HepG2 (cell line): ENCODE results near the gene TENM3. TPM values are rescaled to one million over a fixed set of nuclear protein-coding genes. Genes with fewer than 3 reads are reported as not detected.

Source experiments
- ATAC-seq: fragments of 200-7000 bp; cut with Tn5 transposase; 3 replicates; pipeline ENCODE4 v1.9.1; 2020; ENCODE audit warnings: mild to moderate bottlenecking, moderate library complexity
- BruUV-seq: library from RNA; stranded (reverse); fragments of 400-500 nt; replicated peaks from 2 replicates; lab custom pipeline; 2021; lab: Mats Ljungman, UMichigan
- CTCF ChIA-PET: fragments of 300-600 bp; formaldehyde crosslinking; extraction: SDS; loops from one replicate; lab custom pipeline; 2021; ENCODE audit warnings: low total read pairs, inconsistent platforms, low intra/inter-chr PET ratio; lab: Yijun Ruan, JAX
- POLR2A ChIA-PET: fragments of 350-600 bp; sonication (Branson Sonifier 250); formaldehyde crosslinking; loops from one replicate; lab custom pipeline; 2020; ENCODE audit warnings: antibody characterized with exemption, inconsistent platforms; lab: Yijun Ruan, JAX
- DNase-seq: peaks from one replicate; pipeline ENCODE4 v3.0.0-alpha.2; 2015; ENCODE audit warnings: low spot score
- FAIRE-seq: peaks from 3 replicates; lab custom pipeline; 2011; peaks lifted over from hg19 to GRCh38; lab: Jason Lieb, UNC
- H2AFZ ChIP-seq: one replicate; pipeline ENCODE4 v1.6.1; 2011; ENCODE audit warnings: low read length, inconsistent platforms
- H3K27ac ChIP-seq: fragments of 300-600 bp; 3 replicates; pipeline ENCODE4 v1.8.0; 2011; ENCODE audit warnings: mixed run types, mild to moderate bottlenecking, mixed read lengths, low read length, inconsistent platforms; ENCODE audit not compliant: insufficient read depth; ENCODE audit errors: extremely low read length
- H3K27me3 ChIP-seq, 2 experiments: fragments of 200-600 bp in 1 of 2; 2 replicates in 1 of 2; 3 replicates in 1 of 2; pipeline versions ENCODE4 v1.6.0 to v1.8.0; 2011; ENCODE audit warnings: low read length in 2 of 2, mild to moderate bottlenecking in 2 of 2, moderate library complexity in 2 of 2, inconsistent platforms in 1 of 2; ENCODE audit not compliant: insufficient read depth in 2 of 2, control insufficient read depth in 1 of 2
- H3K36me3 ChIP-seq, 2 experiments: fragments of 200-600 bp in 1 of 2; replicated peaks in 1 of 2; 2 replicates in 1 of 2; 3 replicates in 1 of 2; pipeline versions ENCODE4 v1.5.1 to v1.8.0; 2011; ENCODE audit warnings: low read length in 2 of 2, inconsistent platforms in 1 of 2; ENCODE audit not compliant: insufficient read depth in 2 of 2, control insufficient read depth in 1 of 2
- H3K4me1 ChIP-seq: 2 replicates; pipeline ENCODE4 v1.5.1; 2012; ENCODE audit warnings: low read length, inconsistent platforms; ENCODE audit not compliant: insufficient read depth
- H3K4me2 ChIP-seq: 2 replicates; pipeline ENCODE4 v1.6.0; 2011; ENCODE audit warnings: low read depth, low read length, inconsistent platforms
- H3K4me3 ChIP-seq, 3 experiments: fragments of 200-600 bp in 1 of 3; sonication (generic), shearing (Covaris generic) in 1 of 3; replicated peaks in 1 of 3; 2 replicates each; pipeline ENCODE4 v1.5.1; 2011 to 2016; ENCODE audit warnings: low read length in 3 of 3, inconsistent platforms in 2 of 3, low read depth in 2 of 3, mild to moderate bottlenecking in 2 of 3, control low read depth in 1 of 3, mixed read lengths in 1 of 3; ENCODE audit not compliant: insufficient read depth in 1 of 3
- H3K79me2 ChIP-seq: one replicate; pipeline ENCODE4 v1.6.1; 2011; ENCODE audit warnings: low read length, inconsistent platforms; ENCODE audit not compliant: insufficient read depth
- H3K9ac ChIP-seq: 2 replicates; pipeline ENCODE4 v1.6.0; 2011; ENCODE audit warnings: mild to moderate bottlenecking, low read depth, low read length, inconsistent platforms; ENCODE audit not compliant: insufficient read depth
- H3K9me3 ChIP-seq: 2 replicates; pipeline ENCODE4 v1.5.1; 2012; ENCODE audit warnings: mild to moderate bottlenecking, low read length
- H4K20me1 ChIP-seq: 2 replicates; pipeline ENCODE4 v1.6.0; 2011; ENCODE audit warnings: inconsistent platforms, mild to moderate bottlenecking, low read length, moderate library complexity; ENCODE audit not compliant: insufficient read depth
- DZIP1 ChIP-seq: sonication (generic); formaldehyde crosslinking; IDR thresholded peaks from 2 replicates; pipeline ENCODE4 v1.5.0; 2020; ENCODE audit warnings: mild to moderate bottlenecking, missing genetic modification reagents
- HOMEZ ChIP-seq: IDR thresholded peaks from 2 replicates; pipeline ENCODE4 v1.6.1; 2016; ENCODE audit warnings: low read depth
- SRSF4 ChIP-seq: fragments of 200-400 bp; formaldehyde crosslinking; IDR thresholded peaks from one replicate; pipeline ENCODE4 v1.6.1; 2018; ENCODE audit warnings: mild to moderate bottlenecking, low read depth, low read length, moderate library complexity; ENCODE audit not compliant: poor library complexity, severe bottlenecking
- ZNF878 ChIP-seq: sonication (generic); formaldehyde crosslinking; IDR thresholded peaks from 2 replicates; pipeline ENCODE4 v1.8.1; 2023; ENCODE audit warnings: mild to moderate bottlenecking, missing genetic modification reagents, moderate library complexity
- WGBS: methylation state at CpG from one replicate; pipeline ENCODE4 v1.1.6; 2017; ENCODE audit warnings: low lambda C conversion rate; 5-methylcytosine and 5-hydroxymethylcytosine counted together
- in situ Hi-C: cut with HindIII; loops from 2 replicates; pipeline ENCODE4 v1.10.0; 2017; ENCODE audit warnings: low pct_unique_long_range_greater_than_20kb; ENCODE audit not compliant: extremely low pct_ligation_motif_present
- intact Hi-C: fragments of 100-400 bp; cut with micrococcal nuclease; formaldehyde crosslinking; loops from one replicate; pipeline ENCODE4 v1.10.0; 2022; ENCODE audit not compliant: unreplicated experiment
- polyA plus RNA-seq, 8 experiments: library from polyadenylated mRNA; depleted of rRNA in 3 of 8; stranded (reverse) in 7 of 8; unstranded in 1 of 8; fragments of >200 nt; fragmentation: Illumina TruSeq in 4 of 8; extraction: Trizol in 4 of 8; gene quantifications; 2 replicates each; pipeline versions ENCODE4 v1.2.1 to v1.2.3, GENCODE V29; 2011 to 2016; ENCODE audit warnings: low read depth in 4 of 8, missing spikeins in 1 of 8, mixed read lengths in 1 of 8; ENCODE audit not compliant: insufficient read depth in 1 of 8
- total RNA-seq, 5 experiments: library from RNA; depleted of rRNA; stranded (reverse); fragments of >200 nt; fragmentation: Illumina TruSeq; extraction: Trizol; gene quantifications; 2 replicates each; pipeline ENCODE4 v1.2.3, GENCODE V29; 2016; ENCODE audit warnings: low read depth in 1 of 5
- TF ChIP-seq, protein P1 (sequence below): sonication (generic); formaldehyde crosslinking; IDR thresholded peaks from 2 replicates; pipeline ENCODE4 v1.8.0; 2022; ENCODE audit warnings: missing genetic modification reagents, mild to moderate bottlenecking, borderline replicate concordance

Gene TENM3
- total and polyA plus RNA-seq, 2 of the 13 experiments (the other 11 are each of a cell fraction or from before 2014, with no cell fraction given): 0.04 TPM; not detected in 1

- H3K27ac ChIP-seq: no peak overlapping the region
- no peak overlapping the region for H3K4me3 ChIP-seq
- ChIA-PET CTCF (no interaction called here), POLR2A (no interaction called here)
- in situ Hi-C loops (no loop called here), intact Hi-C loops (no loop called here)
- no peaks in the 10 kb centered on the region for H3K9me3 ChIP-seq
- H4K20me1 ChIP-seq: no peaks in the 10 kb centered on the region
- no peak overlapping the region for H3K9ac ChIP-seq
- TF ChIP-seq HOMEZ (CRISPR knock-in tag) (no peak), SRSF4 (no peak), DZIP1 (CRISPR knock-in tag) (no peak), ZNF878 (CRISPR knock-in tag) (no peak)
- TF ChIP-seq, protein P1, sequence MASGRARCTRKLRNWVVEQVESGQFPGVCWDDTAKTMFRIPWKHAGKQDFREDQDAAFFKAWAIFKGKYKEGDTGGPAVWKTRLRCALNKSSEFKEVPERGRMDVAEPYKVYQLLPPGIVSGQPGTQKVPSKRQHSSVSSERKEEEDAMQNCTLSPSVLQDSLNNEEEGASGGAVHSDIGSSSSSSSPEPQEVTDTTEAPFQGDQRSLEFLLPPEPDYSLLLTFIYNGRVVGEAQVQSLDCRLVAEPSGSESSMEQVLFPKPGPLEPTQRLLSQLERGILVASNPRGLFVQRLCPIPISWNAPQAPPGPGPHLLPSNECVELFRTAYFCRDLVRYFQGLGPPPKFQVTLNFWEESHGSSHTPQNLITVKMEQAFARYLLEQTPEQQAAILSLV (CRISPR knock-in tag): no peak
- DNase-seq (no peak), ATAC-seq (no peak), FAIRE-seq (no peak)
- 53% methylated on average over 7 of the region's 7 CpGs for WGBS
- H3K4me1 ChIP-seq: no peaks in the 10 kb centered on the region
- BruUV-seq: no TSS peak
- no peak overlapping the region for H3K4me2 ChIP-seq
- no peak overlapping the region for H2AFZ ChIP-seq
- no peaks in the 10 kb centered on the region for H3K79me2 ChIP-seq
- H3K27me3 ChIP-seq: no peaks in the 10 kb centered on the region; a peak in 1 of 5 replicates
- H3K36me3 ChIP-seq: no peaks in the 10 kb centered on the region
Observed at GRCh38 chr4:182346250-182346649, 103.0 kb downstream of the TENM3 start.
